GDM1 (cell line): ENCODE measurements around the gene KRTAP5-10.
"Not testable (repeated sequence)": the region's sequence is repeated elsewhere in the genome, so short reads cannot be mapped to it uniquely, and the experiment has no call there.

Experiments used
- DNase-seq: peaks from one replicate; lab custom pipeline; 2025; lab: John Stamatoyannopoulos, UW

Gene KRTAP5-10

GRCh38 chr11:71572811-71573210, 7.4 kb downstream of the KRTAP5-10 start:
- DNase-seq = no peak

DNA sequence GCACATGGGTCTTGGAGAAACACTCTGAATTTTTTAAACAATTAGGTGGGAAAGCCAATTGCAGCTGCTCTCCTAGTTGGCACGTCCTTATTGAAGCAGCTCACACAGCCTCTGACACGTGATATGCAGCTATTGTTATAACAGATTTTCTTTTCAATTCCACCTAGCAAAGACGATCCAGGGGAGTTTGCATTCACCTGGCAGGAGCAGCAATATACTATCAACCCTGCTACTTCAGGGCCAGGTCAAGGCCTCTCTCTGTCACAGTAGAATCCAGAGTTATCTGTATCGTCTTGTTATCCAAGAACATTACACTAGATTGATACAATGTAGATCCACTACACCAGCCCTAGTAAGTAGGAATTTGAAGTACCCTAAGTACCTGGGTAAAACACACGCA, 9.1 kb downstream of the KRTAP5-10 start:
- DNase-seq = no peak

- DNase-seq = no peak
Observed at GRCh38 chr11:71575723-71576424, 10.5 kb downstream of the KRTAP5-10 start.

DNA sequence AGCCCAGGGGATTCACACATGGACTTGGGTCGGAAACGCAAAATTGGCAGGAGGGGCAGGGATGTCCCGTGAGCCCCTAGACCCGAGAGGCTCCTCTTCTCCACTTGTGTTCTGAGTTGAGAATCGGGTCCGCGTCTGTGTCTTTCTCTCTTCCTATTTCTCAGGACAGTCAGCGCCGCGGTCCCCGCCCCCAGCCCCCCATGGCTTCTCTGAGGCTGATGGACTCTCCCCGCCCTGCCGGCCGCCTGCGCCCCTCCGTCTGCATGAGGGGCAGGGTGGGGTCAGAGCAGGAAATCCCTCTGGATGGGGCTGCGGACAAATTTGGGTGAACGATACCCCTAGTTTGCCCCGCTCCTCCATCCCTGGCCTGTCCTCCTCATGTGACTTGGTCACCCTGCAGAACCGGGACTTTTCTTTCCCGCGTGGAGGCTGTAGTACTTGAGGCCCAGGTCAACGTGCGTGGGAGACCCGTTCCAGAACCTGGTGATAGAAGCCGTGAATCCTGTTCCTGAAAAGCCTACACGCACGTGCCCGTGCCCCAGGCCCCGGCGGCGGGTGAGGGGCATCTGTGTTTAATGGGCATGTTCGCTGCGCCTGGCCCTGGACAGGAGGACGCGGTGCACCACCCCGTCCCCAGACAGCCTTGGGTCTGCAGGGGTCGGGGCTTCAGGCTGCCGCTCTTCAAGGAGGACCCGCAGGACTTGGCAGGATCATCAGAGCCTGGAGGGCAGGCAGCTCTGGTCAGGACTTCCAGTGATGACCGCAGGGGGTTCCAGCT, 11.5 kb downstream of the KRTAP5-10 start:
- not testable (repeated sequence) for DNase-seq

DNA sequence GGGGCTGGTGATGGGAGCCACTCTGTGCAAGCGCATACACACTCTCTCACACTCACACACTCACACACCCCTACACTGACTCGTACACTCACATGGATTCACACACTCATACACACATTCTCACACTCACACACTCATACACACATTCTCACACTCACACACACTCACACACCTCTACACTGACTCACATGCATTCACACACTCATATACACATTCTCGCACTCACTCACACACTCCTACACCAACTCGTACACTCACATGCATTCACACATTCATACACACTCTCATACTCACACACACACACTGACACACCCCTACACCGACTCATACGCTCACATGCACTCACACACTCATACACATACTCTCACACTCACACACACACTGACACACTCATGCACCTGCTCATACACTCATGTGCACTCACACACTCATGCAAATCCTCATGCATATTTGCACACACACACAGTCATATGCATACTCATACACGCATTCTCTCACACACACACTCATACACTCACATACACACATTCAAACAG, 12.2 kb downstream of the KRTAP5-10 start:
- no peak for DNase-seq

DNA sequence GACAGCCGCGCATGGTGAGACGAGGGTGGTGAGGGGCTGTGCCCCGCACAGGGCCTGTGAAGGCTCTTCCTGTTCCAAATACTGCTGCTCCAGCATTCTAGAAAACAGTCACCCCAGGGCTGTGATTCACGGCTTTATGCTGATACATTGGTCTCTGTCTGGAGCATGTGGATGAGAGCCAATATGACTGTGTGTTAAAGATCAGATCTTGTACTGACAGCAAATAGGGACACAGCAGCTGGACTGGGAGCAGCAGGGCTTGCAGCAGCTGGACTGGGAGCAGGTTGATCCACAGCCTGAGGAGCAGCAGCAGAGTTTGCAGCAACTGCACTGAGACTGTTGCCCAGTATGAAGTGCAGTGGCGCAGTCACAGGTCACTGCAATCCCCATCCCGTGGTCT, 14.2 kb downstream of the KRTAP5-10 start:
- not testable (repeated sequence) for DNase-seq

DNA sequence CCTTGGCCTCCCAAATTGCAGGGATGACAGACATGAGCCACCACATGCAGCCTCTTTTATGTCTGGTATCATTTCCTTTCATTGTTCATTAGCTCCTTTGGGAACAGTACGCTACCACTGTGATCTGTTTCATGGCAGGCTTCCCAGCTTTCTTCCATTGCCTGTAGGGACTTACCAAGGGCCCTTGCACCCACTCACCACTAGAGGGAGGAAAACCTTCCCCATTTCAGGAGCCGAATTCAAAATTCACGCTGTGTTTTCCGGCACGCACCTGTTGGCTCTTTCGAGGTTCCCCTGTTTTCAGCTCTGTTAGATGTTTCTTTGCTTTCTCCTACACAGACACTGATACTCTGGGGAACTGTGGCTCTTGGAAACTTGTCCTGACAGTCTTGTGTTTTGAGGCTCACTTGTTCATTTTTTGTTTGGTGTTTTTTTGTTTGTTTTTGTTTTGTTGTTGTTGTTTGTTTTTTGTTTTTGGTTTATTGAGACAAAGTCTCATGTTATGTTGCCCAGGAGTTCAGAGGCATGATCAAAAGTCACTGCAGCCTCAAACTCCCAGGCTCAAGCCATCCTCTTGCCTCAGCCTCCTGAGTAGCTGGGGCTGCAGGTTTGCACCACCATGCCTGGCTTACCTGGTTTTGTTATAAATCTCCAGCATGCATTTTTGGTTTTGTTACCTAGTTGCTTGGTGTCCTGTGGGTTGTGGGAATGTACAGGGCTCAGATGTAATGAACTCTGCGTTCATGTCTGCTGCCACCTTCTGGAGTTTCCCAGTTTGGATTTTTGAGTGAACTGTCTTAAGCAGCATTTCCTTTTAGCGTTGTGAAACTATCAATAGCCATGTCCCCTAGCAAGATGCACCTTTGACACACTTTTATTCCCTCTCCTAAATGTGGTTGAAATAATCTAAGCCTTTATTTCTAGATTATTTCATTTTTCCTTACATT, 15.0 kb downstream of the KRTAP5-10 start:
- no peak for DNase-seq

- DNase-seq = no peak
Observed at GRCh38 chr11:71581826-71582225, 16.5 kb downstream of the KRTAP5-10 start.

DNA sequence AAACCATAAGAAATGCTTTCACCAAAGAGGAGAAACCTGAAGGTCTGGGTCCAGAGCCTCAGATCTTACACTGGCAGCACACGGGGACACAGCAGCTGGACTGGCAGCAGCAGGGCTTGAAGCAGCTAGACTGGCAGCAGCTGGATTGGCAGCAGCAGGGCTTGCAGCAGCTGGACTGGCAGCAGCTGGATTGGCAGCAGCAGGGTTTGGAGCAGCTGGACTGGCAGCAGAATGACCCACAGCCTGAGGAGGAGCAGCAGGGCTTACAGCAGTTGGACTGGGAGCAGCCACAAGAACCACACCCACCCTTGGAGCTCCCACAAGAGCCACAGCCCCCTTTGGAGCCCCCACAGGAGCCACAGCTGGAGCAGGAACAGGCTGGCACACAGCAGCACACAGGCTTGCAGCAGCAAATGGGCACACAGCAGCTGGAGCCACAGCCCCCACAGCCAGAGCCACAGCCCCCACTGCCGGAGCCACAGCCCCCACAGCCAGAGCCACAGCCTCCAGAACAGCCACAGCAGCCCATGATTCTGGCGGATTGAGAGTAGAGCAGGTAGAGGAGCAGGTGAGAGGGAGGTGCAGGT, 17.0 kb downstream of the KRTAP5-10 start, which contains the start of gene KRTAP5-11:
TSS of gene KRTAP5-11 (minus strand) at position 567 of the 587 bp plus-strand sequence. CDS start at position 529, 38 bp downstream.
- DNase-seq = no peak

- DNase-seq = not testable (repeated sequence)
Observed at GRCh38 chr11:71582969-71583368, 17.6 kb downstream of the KRTAP5-10 start.

- not testable (repeated sequence) for DNase-seq
Observed at GRCh38 chr11:71585673-71586072, 20.3 kb downstream of the KRTAP5-10 start.

DNA sequence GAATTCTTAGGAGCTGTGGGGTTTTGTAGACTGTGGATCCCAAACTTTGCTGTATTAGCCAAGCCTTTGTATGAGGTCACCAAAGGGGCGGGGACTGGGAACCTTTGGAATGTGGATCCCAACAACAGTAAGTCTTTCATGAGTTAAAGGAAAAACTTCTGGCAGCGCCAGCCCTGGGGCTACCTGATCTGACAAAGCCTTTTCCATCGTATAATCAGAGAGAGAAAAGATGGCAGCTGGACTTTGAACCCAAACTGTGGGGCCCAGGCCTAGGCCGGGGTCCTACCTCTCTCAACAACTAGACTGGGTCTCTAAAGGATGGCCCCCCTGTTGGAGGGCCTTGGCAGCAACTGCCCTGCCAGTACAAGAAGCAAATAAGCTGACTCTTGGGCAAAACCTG, 23.0 kb downstream of the KRTAP5-10 start:
- DNase-seq = not testable (repeated sequence)

DNA sequence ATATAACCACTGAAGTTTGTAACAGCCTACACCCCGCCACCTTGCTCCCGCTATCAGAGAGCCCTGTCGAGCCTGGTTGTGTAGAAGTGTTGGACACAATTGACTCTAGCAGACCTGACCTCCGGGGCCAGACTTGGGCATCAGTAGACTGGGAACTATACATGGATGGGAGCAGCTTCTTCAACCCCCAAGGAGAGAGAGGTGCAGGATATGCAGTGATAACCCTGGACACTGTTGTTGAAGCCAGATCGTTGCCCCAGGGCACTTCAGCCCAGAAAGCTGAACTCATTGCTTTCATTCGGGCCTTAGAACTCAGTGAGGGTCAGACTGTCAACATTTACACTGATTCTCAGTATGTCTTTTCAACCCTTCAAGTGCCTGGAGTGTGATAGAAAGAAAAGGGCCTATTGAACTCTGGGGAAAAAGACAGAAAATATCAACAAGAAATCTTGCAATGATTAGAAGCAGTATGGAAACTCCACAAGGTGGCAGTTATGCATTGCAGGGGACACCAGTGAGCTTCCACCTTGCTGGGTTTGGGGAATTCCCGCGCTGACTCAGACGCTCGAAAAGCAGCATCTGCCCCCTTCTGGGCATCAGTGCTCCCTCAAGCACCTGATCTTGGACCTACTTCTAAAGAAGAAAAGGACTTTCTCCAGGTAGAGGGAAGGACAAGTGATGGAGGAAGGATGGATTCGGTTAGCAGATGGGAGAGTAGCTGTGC, 23.6 kb downstream of the KRTAP5-10 start:
- DNase-seq = not testable (repeated sequence)

DNA sequence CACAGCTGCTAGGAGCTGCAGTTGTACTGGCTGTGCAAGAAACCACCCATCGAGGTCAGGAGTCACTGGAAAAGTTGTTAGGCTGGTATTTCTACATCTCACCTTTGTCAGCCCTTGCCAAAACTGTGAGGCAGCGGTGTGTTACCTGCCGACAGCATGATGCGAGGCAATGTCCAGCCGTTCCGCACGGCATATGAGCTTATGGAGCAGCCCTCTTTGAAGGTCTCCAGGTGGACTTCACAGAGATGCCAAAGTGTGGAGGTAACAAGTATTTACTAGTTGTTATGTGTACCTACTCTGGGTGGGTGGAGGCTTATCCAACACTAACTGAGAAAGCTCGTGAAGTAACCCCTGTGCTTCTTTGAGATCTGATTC, 24.2 kb downstream of the KRTAP5-10 start:
- not testable (repeated sequence) for DNase-seq

GRCh38 chr11:71603221-71603620, 37.9 kb downstream of the KRTAP5-10 start:
- DNase-seq = not testable (repeated sequence)

- DNase-seq = not testable (repeated sequence)
Observed at GRCh38 chr11:71604798-71605488, 39.6 kb downstream of the KRTAP5-10 start.

- DNase-seq = not testable (repeated sequence)
Observed at GRCh38 chr11:71606853-71607519, 41.6 kb downstream of the KRTAP5-10 start.

DNA sequence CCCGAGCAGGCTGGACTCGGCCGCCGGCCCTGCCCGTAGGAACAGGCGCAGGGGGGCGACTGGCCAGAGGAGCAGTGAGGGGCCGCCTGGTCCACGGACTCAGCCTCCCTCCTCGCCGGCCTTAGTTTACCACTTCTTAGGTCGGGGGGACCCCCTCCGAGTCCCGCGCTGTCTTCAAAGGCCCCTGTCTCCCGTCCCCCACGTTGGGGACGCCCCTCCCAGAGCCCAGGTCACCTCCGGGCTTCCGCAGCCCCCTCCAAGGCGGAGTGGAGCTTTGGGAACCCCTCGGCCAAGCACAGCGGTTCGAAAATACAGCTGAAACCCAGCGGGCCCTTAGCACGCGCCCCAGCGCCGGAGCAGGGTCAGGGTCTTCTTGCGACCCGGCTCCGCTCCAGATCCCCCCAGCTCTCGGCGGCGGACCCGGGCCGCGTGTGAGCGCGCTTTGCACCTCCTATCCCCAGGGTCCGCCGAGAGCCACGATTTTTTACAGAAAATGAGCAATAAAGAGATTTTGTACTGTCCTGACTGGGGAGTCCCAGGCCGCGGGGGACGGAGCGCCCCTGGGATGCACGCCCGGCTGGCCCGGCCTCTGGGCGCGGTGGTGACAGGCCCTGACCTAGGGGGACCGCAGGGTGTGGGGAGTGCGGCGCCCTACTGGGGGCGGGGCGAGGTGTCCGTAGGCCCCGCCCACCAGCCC, 42.3 kb downstream of the KRTAP5-10 start:
- DNase-seq = not testable (repeated sequence)

DNA sequence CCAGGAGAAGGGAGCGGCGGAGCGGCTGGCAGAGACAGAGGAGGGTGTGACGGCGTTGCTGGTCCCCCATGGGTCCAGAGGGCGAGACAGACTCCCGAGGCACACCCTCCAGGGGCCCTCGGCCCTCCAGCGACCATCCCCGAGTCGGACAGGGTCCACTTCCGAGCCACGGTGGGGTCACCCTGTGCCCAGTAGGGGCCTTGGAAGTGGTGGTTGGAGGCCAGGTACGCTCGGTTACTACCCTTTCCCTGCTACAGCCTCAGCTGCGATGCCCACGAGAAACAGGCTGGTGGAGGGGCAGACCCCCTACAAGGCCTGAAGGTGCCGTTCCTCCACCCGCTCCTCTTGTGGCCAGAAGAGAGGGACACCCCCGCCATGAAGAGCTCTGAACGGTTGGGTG, 42.9 kb downstream of the KRTAP5-10 start:
- not testable (repeated sequence) for DNase-seq
